GM18951 (cell line): Measurements from ENCODE around the gene AMER1.

Source experiments
- POLR2A ChIP-seq: IDR thresholded peaks from 4 replicates; pipeline ENCODE4 v1.6.1; 2011; ENCODE audit warnings: mild to moderate bottlenecking; ENCODE audit not compliant: insufficient read length, insufficient read depth; ENCODE audit errors: extremely low read depth
- in situ Hi-C: fragments of 300-500 bp; cut with MboI; formaldehyde crosslinking; loops from one replicate; pipeline ENCODE4 v1.12.0; 2022; ENCODE audit warnings: low sequenced_read_pairs, mixed read lengths, inconsistent platforms; ENCODE audit not compliant: unreplicated experiment

The AMER1 gene

DNA sequence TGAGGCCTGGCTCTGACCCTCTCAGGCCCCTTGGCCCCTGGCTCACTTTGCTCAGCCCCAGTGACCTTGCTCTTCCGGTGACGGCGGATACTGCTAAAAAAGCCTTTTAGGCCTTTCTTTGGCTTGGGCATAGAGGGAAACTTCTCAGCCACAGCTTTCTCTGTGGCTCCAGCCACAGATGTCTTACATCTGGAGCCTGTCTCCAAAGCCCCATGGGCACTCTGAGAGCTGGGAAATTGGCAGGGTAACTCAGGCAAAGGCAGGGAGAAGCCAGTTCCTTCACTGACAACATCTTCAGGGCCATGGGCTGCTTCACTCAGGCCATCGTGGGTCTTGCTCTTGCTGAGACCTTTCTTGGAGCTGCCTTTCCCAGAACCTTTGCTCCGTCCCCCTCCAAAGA is 12.8 kb downstream of the AMER1 start:
- in situ Hi-C loops: no loop called here
- TF ChIP-seq POLR2A: no peak

- in situ Hi-C loops: no loop called here
- TF ChIP-seq POLR2A: no peak
Observed at GRCh38 chrX:64192040-64192439, 13.5 kb downstream of the AMER1 start.

DNA sequence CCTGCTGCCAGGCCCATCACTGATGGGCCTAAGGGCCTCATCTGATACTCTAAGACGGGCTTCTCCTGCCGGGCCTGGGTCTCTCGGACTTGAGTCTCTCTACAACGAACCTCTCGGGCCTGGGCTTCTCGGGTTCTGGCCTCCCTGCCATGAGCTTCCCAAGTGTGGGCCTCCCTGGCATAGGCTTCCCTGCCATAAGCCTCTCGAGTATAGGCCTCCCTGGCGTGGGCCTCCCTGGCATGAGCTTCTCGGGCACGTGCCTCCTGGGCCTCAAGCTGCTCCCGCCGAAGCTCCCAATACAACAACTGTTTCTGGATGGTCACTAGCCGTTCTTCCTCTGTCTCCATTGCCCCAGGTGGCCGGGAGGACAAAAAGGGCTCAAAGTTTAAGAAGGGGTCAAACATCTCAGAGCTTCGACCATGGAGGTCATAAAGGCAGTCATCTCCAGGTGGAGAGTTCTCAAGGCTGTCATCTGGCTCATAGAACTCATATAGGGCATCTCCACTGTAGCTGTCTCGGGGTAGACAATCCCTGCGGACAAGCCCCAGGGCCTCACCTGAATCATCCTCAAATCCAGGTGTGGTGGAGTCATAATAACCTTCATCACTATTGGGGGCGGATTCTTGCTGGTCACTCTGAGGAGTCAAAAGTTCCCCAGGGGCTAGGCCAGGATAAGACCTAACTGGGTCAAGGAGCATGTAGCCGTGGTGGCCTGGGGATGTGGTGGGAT is 14.1 kb downstream of the AMER1 start:
- in situ Hi-C loops: no loop called here
- TF ChIP-seq POLR2A: no peak

GRCh38 chrX:64190136-64190740 is 15.3 kb downstream of the AMER1 start:
- TF ChIP-seq POLR2A: no peak

GRCh38 chrX:64188901-64189300 is 16.6 kb downstream of the AMER1 start:
- TF ChIP-seq POLR2A: no peak
- in situ Hi-C loops: no loop called here

More at GRCh38 chrX:64190136-64190740, 15.3 kb downstream of the AMER1 start:
- in situ Hi-C loops: no loop called here

DNA sequence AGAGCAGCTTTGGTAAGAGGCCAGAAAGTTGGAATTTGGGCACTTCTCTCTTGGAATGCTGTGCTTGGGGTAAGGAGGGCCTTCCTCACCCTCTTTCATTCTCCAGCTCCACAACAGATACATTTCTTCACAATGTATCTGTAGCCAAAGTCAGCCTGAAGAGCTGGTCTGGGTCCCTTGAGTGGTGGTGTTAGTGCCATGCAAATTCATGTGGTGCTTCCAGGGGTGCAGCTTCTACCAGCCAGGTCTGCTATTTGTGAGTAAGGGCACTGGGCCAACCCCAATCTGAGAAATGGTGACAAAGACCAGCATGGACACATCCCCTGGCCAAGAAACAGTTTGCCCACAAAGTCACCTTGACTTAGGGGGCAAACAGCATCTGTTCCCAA is 17.8 kb downstream of the AMER1 start:
- TF ChIP-seq POLR2A: no peak
- in situ Hi-C loops: no loop called here

DNA sequence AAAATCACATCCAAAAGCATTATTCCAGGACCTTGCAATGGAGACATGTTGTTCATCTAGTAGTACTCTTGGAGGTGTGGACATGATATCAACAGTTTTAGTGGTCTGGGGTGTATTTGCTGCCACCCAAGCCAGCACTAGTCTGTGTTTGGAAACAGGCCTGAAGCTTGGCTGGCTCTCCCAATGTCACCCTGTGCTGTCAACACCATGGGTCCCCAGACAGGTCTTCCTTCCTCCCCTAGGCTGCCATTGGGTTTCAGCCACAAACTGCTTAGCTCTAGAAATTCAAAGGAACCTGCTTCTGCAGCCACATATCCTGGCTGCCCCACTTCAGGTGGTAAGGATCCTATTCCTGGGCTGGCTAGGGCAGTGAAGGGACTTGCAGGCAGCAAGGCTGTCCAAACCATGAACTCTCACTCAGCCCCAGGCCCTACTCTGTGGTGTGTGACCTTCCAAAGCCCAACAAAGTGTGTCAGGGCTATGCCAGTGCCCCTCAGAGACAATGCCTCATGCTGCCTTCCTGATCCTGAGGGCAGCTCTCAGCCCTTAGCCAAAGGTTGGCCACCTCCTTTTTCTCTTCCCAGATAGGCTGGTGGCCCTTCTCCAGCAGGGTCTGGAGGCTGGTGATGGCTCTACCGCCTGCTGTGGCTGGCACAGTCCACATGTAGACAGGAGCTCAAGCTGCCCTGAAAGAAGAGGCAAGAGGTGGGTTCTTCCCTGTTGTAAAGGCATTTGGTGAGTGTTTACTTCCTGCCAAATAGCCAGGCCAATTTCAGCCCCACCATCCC is 18.3 kb downstream of the AMER1 start:
- TF ChIP-seq POLR2A: no peak
- in situ Hi-C loops: no loop called here

- in situ Hi-C loops: no loop called here
Observed at GRCh38 chrX:64184396-64184795, 21.1 kb downstream of the AMER1 start.

GRCh38 chrX:64182208-64182607 is 23.3 kb downstream of the AMER1 start:
- in situ Hi-C loops: no loop called here
- no peak for TF ChIP-seq POLR2A

More at GRCh38 chrX:64184396-64184795, 21.1 kb downstream of the AMER1 start:
- TF ChIP-seq POLR2A: no peak

GRCh38 chrX:64176876-64177275 is 28.6 kb downstream of the AMER1 start:
- in situ Hi-C loops: no loop called here
- no peak for TF ChIP-seq POLR2A

DNA sequence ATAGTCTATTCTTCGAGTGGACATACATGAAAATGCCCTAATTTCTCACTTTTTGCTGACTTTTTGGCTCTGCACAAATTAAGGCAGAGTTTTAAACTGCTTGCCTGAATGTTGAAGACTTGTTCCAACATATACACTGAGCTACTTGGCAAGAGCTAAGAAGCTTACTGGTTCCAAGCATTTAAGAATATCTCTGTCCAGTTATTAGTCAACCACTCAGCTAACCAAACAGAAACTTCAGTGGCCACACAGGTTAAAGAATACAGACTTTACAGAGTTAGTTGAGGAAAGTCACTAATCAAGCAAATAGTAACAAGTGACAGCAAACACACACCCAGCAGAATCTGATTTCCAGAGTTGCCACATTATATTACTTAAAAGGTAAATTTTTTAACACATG is 35.5 kb downstream of the AMER1 start:
- in situ Hi-C loops: no loop called here

DNA sequence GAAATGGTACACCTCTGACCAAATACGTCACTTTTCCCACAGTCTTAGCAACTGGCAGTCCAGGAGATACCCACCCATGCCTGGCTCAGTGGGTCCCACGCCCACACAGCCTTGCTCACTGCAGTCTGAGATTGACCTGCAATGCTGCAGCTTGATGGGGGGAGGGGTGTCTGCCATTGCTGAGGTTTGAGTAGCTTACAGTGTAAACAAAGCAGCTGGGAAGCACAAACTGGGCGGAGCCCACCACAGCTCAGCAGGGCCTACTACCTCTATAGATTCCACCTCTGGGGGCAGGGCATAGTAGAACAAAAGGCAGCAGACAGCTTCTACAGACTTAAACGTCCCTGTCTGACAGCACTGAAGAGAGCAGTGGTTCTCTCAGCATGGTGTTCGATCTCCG is 52.7 kb downstream of the AMER1 start:
- no peak for TF ChIP-seq POLR2A
- in situ Hi-C loops: no loop called here

More for the DNA sequence above, 35.5 kb downstream of the AMER1 start:
- no peak for TF ChIP-seq POLR2A

DNA sequence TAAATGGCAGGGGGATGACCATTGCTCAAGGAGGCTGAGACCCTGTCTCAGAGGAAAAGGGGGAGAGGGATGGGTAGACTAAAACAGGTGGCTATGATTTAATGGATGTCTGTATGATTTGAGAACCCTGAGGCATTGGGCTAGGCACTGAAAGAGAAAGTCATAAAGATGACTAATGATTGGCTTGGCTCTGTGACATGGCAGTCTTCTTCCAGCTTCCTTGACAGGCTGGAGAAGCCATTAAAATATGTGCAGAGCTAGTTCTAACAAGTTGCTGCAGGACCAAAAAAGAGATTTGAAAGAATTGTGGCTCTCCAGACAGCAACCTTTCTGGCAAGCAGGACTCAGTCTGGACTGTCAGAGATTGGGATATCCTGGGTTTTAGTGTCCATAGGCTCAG is 53.6 kb downstream of the AMER1 start:
- in situ Hi-C loops: no loop called here
- TF ChIP-seq POLR2A: no peak
